ENCODE measurements around the gene SKIC2. TPM values are rescaled to one million over a fixed set of nuclear protein-coding genes. Genes with fewer than 3 reads are reported as not detected.
A peak's percentile ranks its signal among the peaks of the same experiment; 100 is the strongest.
"Not testable (repeated sequence)": the region's sequence is repeated elsewhere in the genome, so short reads cannot be mapped to it uniquely, and the experiment has no call there.

Gene SKIC2
- 21.0 and 50.5 TPM in 2 replicates for total RNA-seq (ENCODE audit: low replicate concordance)

GRCh38 chr6:31958741-31959739, at the start of gene SKIC2, which contains the start of gene NELFE:
TSS of gene SKIC2 (plus strand) at chr6:31959175. CDS start at chr6:31959193, 18 bp downstream.
TSS of gene NELFE (minus strand) at chr6:31958971. CDS start at chr6:31958446, 525 bp downstream.
- Histone ChIP-seq H4K20me1 (ENCODE audit: low read depth) (no peaks in the 10 kb centered on the region), H2AFZ (replicated peaks) (peak within 1 kb of the TSS; percentile 90), H3K4me1 (peaks cover 11% of the 10 kb centered on the region), H3K27me3 (no peaks in the 10 kb centered on the region), H3K36me3 (peaks cover 5% of the 10 kb centered on the region), H3K9me3 (ENCODE audit: low read depth) (no peaks in the 10 kb centered on the region), H3K27ac (no peak within 1 kb of the TSS), H3K4me2 (peak within 1 kb of the TSS; percentile 97), H3K4me3 (peak within 1 kb of the TSS; percentile 95), H3F3A (ENCODE audit: low read depth) (no peaks in the 10 kb centered on the region), H3K79me2 (ENCODE audit: low read depth) (peaks cover 38% of the 10 kb centered on the region), H3K9ac (peak within 1 kb of the TSS; percentile 96)
- Mint-ChIP-seq H3K27ac (peak within 1 kb of the TSS; percentile 97), H3K27me3 (ENCODE audit: insufficient read depth, low read depth) (peaks cover 2% of the 10 kb centered on the region), H3K36me3 (peaks cover 27% of the 10 kb centered on the region), H3K4me3 (peak within 1 kb of the TSS; percentile 98), H3K4me1 (peaks cover 25% of the 10 kb centered on the region), H3K9me3 (no peaks in the 10 kb centered on the region)
- TF ChIP-seq EZH2 (IDR thresholded peaks at IDR 0.05) (no peak), EZH2phosphoT487 (IDR thresholded peaks at IDR 0.05) (no peak), CTCF (IDR thresholded peaks at IDR 0.05) (no peak)
- peak; percentile 99 for DNase-seq (ENCODE audit: low spot score)

GRCh38 chr6:31909298-31909697, 49.7 kb upstream of the SKIC2 start:
- Histone ChIP-seq H3F3A (ENCODE audit: low read depth) (peaks cover 17% of the 10 kb centered on the region), H3K4me1 (peaks cover 20% of the 10 kb centered on the region)
- not testable (repeated sequence) for H3K27ac ChIP-seq; H3K36me3 Mint-ChIP-seq; H3K9me3 Mint-ChIP-seq; H3K4me2 ChIP-seq; H3K27me3 ChIP-seq; H3K4me3 Mint-ChIP-seq; H3K9me3 ChIP-seq (ENCODE audit: low read depth); H3K79me2 ChIP-seq (ENCODE audit: low read depth); DNase-seq (ENCODE audit: low spot score); H3K4me3 ChIP-seq; H3K27me3 Mint-ChIP-seq (ENCODE audit: insufficient read depth, low read depth); H3K36me3 ChIP-seq; H3K9ac ChIP-seq; H3K27ac Mint-ChIP-seq; H4K20me1 ChIP-seq (ENCODE audit: low read depth); H2AFZ ChIP-seq (replicated peaks)
- H3K4me1 Mint-ChIP-seq = peaks cover 17% of the 10 kb centered on the region

DNA sequence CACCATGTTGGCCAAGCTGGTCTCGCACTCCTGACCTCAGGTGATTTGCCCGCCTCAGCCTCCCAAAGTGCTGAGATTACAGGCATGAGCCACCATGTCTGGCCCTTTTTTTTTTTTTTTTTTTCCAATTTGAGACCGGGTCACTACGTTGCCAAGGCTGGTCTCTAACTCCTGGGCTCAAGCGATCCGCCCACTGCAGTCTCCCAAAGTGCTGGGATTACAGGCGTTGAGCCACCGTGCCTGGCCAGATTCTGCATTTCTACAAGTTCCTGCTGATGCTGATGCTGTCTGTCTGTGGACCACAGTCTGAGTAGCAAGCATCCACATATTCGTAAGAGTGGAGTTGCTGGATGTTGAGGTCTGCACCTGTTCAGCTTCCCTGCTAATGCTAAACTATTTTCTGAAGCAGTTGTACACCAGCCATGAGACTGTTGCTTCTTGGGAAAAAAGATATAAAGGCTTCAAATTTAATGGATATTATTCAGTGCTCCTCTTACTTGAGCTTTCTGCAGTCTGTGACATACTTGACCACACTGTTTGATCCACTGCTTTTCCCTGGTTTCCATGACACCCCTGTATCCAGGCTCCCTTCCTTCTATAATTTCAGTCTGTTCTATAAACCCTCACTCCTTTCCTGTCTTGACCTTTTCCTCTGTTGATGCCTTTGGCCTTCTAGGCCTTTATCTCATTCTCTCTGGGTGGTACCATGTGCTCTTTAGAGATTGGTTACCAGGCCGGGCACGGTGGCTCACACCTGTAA, 47.0 kb upstream of the SKIC2 start:
- Histone ChIP-seq H4K20me1 (ENCODE audit: low read depth) (no peaks in the 10 kb centered on the region), H3K4me1 (peaks cover 3% of the 10 kb centered on the region), H3K79me2 (ENCODE audit: low read depth) (no peaks in the 10 kb centered on the region), H3K9me3 (ENCODE audit: low read depth) (no peaks in the 10 kb centered on the region), H3K9ac (no peak overlapping the region), H3K4me3 (no peak overlapping the region), H3K27me3 (no peaks in the 10 kb centered on the region), H3K27ac (no peak overlapping the region), H2AFZ (replicated peaks) (no peak overlapping the region), H3F3A (ENCODE audit: low read depth) (peaks cover 4% of the 10 kb centered on the region), H3K4me2 (no peak overlapping the region), H3K36me3 (no peaks in the 10 kb centered on the region)
- Mint-ChIP-seq H3K27me3 (ENCODE audit: insufficient read depth, low read depth) (peaks cover 4% of the 10 kb centered on the region), H3K4me1 (peaks cover 10% of the 10 kb centered on the region), H3K9me3 (no peaks in the 10 kb centered on the region), H3K4me3 (peak overlapping the region; percentile 7), H3K36me3 (no peaks in the 10 kb centered on the region), H3K27ac (no peak overlapping the region)
- no peak for DNase-seq (ENCODE audit: low spot score)
- TF ChIP-seq CTCF (IDR thresholded peaks at IDR 0.05) (no peak), EZH2phosphoT487 (IDR thresholded peaks at IDR 0.05) (no peak), EZH2 (IDR thresholded peaks at IDR 0.05) (no peak)
